Eye (tissue), 1 donor: ENCODE data around the gene TXNL4A.

Experiments used
- DNase-seq: peaks from one replicate; pipeline ENCODE4 v3.0.0-alpha.2; 2015

Gene TXNL4A

GRCh38 chr18:79947881-79948610 is 40.3 kb downstream of the TXNL4A start:
- no peak for DNase-seq

GRCh38 chr18:79947054-79947755 is 41.2 kb downstream of the TXNL4A start:
- DNase-seq: no peak

GRCh38 chr18:79945118-79946042 is 43.0 kb downstream of the TXNL4A start:
- peak; percentile 33 for DNase-seq

- no peak for DNase-seq
These were observed 43.6 kb downstream of the TXNL4A start for GRCh38 chr18:79944746-79945117.

- peak; percentile 8 for DNase-seq
These were observed 44.1 kb downstream of the TXNL4A start for GRCh38 chr18:79944126-79944731.

- DNase-seq: no peak
These were observed 44.7 kb downstream of the TXNL4A start for GRCh38 chr18:79943608-79944125.

GRCh38 chr18:79942786-79943607 is 45.4 kb downstream of the TXNL4A start:
- DNase-seq: no peak

- DNase-seq: no peak
These were observed 46.2 kb downstream of the TXNL4A start for GRCh38 chr18:79942211-79942610.

- DNase-seq: no peak
These were observed 46.8 kb downstream of the TXNL4A start for GRCh38 chr18:79941473-79942119.

- no peak for DNase-seq
These were observed 47.4 kb downstream of the TXNL4A start for GRCh38 chr18:79940814-79941472.

GRCh38 chr18:79940126-79940813 is 48.1 kb downstream of the TXNL4A start:
- no peak for DNase-seq

- no peak for DNase-seq
These were observed 49.3 kb downstream of the TXNL4A start for GRCh38 chr18:79939096-79939495.

- no peak for DNase-seq
These were observed 50.2 kb downstream of the TXNL4A start for GRCh38 chr18:79938196-79938595.

GRCh38 chr18:79937103-79937860 is 51.1 kb downstream of the TXNL4A start:
- no peak for DNase-seq

- DNase-seq: no peak
These were observed 51.7 kb downstream of the TXNL4A start for GRCh38 chr18:79936641-79937040.

GRCh38 chr18:79935925-79936324 is 52.4 kb downstream of the TXNL4A start:
- no peak for DNase-seq

GRCh38 chr18:79935499-79935898 is 52.9 kb downstream of the TXNL4A start:
- DNase-seq: no peak

GRCh38 chr18:79935098-79935480 is 53.3 kb downstream of the TXNL4A start:
- no peak for DNase-seq
